GM18868 (cell line): ENCODE data around the gene ZIC1.

Experiments
- ATAC-seq: cut with Tn5 transposase; IDR thresholded peaks from one replicate; pipeline ENCODE4 v1.9.1; 2021; ENCODE audit warnings: mild to moderate bottlenecking, moderate library complexity; ENCODE audit not compliant: unreplicated experiment

The ZIC1 gene

GRCh38 chr3:147420353-147421183 is 11.4 kb downstream of the ZIC1 start:
- no peak for ATAC-seq

- ATAC-seq = no peak
Measured at GRCh38 chr3:147421184-147421912, 12.2 kb downstream of the ZIC1 start.

DNA sequence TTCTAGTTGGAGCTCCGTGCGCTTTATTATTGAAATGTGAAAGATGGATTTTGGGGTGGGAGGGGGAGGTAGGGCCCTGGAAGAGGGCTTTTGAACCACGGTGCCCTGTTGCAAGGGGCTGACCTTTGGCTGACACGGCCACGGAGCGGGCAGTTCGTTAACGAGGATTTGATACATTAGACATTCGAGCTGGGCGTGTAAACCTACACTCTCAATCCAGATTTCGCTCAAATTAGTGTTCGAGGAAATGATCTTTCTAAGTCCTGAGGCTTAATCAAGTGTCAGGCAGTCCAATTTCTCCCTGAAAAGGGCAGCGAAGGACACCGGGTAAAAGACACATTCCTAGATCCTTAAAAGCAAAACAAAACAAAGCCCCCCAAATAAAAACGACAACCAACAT is 13.0 kb downstream of the ZIC1 start:
- no peak for ATAC-seq

DNA sequence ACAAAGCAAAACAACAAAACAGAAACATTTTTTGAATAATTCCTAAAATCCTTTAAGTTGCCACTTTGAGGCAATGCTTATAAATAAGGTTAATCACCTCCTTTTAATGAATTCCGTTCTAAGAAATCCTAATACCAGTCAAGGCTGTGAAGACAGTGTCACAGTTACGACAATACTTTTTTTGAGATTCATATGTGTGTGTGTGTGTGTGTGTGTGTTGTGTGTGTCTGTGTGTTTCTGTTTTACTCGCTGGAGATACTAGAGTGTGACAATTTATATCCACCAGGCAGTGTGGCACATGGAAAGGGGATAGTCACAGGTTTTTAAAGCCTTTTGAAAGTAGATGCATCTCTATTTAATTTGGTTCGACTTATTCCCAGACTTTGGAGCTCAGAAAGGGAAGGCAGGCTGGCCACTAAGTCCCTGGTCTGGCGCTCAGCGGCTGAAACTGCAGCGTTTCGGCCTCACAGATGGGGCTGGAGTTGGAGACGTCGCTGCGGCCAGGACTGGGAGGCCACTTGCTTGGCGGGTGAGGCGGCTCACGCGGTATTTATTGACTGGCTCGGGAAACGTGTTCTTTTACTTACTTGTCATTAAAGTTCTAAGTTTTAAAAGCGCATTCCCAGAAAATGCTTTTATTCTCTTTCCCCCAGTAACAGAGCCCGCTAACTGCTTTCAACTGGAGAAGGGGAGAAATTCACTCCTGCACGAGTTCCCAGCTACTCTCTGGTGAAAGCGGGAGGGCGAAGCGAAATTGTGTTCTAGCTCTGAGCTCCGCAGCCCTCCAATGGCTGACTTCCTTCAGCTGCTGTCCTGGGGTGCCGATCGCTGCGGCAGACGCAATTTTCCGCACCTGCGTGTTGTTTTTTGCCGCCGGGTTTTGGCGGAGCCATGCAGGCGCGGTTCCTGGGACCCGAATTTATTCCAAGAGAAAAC is 13.7 kb downstream of the ZIC1 start:
- ATAC-seq = no peak

GRCh38 chr3:147423537-147423797 is 14.3 kb downstream of the ZIC1 start:
- ATAC-seq = no peak

DNA sequence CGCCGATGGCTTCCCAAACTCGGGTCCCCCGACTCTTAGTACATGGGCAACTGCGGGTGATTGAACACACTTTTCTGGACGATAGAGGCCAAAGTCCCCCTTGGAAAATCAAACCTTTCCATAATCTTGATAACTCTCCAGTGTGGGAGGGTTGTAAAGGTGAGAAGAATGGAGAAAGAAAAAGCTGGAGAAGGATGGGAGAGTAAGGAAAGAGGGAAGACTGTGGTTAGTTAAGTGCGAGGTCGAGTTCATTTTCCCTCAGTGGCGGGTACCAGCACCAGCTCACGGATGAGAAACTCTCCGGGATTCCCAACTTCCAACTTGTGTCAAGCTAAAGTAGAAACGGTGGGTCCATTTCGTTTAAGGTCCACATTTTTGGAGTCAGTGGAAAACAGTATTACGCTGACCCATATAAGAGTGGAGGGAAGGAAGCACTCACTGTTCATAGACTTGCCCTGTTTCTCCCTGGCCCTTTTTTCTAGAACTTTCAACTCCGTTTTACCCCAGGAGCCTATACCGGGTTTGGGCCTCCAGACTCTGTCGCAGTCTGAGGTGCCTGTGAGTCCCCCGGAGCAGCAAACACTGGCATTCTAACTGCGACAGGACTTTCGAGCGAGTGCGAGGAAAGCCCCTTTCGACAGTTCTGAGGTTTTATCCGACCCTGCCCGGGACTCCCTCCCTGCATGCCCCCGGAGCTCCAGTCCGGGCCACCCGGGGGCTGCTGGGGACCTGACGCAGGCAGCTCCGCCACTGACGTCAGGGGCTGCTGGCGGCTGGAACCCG is 14.8 kb downstream of the ZIC1 start:
- no peak for ATAC-seq

DNA sequence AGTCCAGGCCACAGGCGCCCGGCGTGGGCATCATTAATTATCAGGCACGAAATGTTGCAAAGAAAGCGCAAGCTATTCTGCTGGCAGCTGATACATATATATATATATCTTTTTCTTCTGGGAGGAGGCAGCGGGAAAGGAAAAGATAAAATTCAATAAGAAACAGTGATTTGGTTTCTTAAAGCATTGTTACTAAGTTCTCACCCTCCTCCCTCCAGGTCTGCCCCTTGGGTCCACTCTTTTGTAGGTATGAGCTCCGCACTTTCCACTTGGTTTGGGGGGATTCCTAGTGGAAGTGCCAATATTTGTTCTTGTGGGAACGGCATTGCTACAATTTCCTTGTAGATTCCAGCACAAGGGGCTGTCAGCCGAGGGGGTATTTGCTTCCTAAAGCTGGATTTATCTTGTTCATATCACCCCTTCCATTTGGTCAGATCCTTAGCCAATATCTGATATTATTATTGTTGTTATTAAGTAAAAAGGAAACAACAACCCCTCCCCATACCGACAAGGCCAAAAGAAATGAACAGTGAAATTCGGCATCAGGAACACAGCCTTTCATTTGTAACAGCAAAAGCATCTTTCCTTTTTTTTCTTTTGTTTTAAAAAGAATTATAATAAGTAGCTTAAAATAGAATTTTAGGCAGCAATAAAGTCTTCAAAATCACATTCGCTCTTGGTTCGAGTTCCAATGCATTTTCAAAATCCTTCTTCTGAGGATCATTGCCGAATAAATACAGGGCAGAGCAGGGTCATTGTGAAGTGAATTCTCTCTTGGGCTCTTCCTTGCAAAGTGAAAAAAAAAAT is 15.6 kb downstream of the ZIC1 start:
- no peak for ATAC-seq

- no peak for ATAC-seq
Measured at GRCh38 chr3:147425388-147425850, 16.3 kb downstream of the ZIC1 start.

- no peak for ATAC-seq
Measured at GRCh38 chr3:147426931-147427330, 17.8 kb downstream of the ZIC1 start.

GRCh38 chr3:147427746-147428145 is 18.6 kb downstream of the ZIC1 start:
- ATAC-seq = no peak

GRCh38 chr3:147428326-147428725 is 19.2 kb downstream of the ZIC1 start:
- ATAC-seq = no peak

- ATAC-seq = no peak
Measured at GRCh38 chr3:147428754-147429153, 19.6 kb downstream of the ZIC1 start.

GRCh38 chr3:147431751-147432150 is 22.6 kb downstream of the ZIC1 start:
- ATAC-seq = no peak

GRCh38 chr3:147447224-147447623 is 38.1 kb downstream of the ZIC1 start:
- ATAC-seq = no peak

GRCh38 chr3:147449669-147450068 is 40.5 kb downstream of the ZIC1 start:
- ATAC-seq = no peak

DNA sequence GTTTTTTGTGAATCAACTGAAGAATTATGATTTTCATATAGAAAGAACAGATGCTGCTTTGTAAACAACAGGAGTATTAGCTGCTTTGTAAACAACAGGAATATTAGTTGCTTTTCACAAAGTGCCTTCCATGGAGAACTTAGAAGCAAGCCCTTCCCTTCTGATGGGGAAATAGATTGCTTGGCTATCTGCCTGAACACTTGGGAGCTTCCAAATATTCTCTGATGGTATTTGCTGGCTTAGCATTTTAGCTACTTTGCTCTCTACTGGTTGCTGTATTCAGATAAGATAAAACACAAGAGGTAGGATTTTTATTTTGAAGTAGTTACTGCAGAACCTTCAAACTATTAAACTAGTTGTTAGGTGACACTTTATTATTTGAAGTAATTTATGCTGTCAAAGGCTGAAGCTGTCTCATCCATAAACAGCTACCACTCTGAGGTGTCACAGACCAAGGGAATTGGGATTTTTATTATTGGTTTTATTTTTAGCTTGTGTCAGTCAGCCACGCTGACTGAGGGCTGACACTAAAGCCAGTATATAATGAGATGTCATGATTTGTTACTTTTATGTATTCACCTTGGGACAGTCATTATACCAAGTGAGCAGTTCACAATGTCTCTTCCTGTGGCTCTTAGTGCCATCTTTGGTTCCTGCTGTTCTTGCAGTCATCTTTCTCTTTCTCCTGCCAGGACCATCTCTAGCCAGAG is 50.0 kb downstream of the ZIC1 start:
- no peak for ATAC-seq

- no peak for ATAC-seq
Measured at GRCh38 chr3:147462856-147463255, 53.7 kb downstream of the ZIC1 start.
